NCI-H128 (cell line): ENCODE data around the gene EPHA7.

Source experiments
- DNase-seq: peaks from one replicate; lab custom pipeline; 2025; ENCODE audit not compliant: unreplicated experiment; lab: John Stamatoyannopoulos, UW

EPHA7 gene

DNA sequence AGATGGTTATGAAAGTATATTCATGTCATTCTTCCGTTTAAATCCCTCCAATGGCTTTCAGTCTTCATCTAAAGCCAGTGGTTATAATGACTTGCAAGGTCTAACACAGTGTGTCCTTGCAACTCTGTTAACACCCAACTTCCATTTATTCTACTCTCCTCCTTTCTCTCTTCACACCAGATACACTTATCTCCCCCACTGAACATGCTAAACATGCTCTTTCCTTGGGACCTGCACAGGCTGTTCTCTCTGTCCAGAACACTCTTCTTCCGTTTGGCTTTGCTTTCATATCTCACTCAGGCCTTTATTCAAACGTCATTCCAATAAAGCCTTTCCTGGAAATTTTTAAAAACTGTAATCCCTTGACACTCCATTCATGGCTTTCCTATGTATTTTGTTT, 91.5 kb downstream of the EPHA7 start:
- DNase-seq, result no peak

DNA sequence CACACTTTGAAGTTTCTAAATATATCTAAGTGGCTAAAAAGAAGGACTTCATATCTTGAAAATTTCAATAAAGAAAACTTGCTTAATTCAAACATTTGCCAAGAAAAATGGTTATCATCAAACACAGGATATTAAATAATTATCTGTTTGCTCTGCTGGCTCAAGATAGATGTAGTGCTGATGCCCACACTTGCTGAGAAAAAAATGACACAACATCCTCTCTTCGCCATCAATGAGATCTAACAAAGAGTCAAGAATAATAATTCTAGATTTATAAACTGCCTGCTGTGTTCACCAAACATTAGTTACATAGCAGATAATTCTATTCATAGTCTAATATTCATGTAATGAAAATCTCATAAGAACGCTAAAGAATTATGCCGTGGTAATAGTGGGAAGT, 93.6 kb downstream of the EPHA7 start:
- DNase-seq, result no peak

DNA sequence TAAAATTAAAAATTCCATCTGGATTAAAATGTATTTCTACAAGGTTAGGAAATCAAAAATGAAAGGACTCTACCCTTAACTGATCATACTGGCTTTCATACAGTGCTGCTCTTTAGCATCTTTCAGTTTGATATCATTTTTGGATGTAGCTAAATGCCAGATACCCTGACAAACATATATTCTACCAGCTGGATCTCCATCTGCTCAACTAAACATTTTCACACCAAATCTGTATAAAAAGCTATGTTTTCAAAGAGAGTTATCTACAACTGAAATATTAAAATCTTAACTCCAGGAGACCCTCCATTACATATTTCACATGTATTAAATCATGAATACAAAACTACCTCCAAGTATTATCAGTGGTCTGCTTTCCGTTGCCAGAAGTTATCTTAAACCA, 95.7 kb downstream of the EPHA7 start:
- no peak for DNase-seq

DNA sequence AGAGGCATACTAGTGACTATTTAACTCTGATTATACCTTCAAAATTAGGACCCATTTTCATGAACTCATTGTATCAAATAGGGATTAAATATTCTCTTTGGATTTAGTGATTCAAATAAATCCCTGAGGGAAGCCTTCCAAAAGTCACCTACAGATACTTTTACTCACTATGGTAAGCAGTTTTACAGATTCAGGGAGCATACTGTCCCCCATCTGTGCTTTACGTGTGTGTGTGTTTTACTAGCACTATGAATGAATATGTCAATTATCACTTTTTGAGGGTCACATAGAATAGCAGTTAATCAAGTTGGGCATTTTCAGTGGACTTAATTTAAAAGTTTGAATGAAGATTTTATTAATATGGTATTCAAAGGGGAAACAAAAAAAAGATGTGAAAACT, 96.7 kb downstream of the EPHA7 start:
- no peak for DNase-seq

DNA sequence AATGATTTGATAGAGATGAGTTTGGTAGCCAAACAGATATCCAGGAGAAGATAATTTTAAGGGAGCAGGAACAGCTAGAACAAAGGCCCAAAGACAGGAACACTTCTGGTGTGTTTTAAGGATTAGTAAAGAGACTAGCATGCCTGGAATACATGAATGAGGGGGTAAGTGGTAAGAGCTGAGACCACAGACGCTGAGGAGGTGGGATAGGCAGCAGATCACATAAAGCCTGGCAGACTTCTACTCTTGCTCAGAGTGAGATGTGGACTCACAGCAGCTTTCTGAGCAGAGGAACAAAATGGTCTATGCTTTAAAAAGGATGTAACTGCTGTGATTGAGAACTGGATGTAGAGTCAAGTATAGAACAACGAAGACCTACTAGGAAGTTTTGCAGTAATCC, 100.1 kb downstream of the EPHA7 start:
- no peak for DNase-seq

DNA sequence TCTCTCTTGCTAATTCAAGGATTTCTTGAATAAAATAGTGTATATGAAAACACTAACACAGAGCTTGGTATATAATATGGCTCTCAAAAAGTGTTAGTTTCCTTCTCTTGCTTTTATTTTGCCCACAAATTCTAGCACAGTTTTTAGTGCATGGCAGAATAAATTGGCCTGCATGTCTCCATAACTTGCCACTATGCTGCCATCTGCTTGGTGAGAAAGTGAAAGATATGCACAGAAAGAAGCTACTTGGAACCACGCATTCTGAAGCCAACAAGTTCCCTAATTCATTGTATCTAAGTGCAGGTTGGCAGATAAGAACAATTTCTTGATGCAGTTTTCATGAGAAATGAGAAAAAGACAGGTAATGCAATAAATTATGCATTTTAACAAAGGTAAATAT, 101.2 kb downstream of the EPHA7 start:
- DNase-seq, result no peak

DNA sequence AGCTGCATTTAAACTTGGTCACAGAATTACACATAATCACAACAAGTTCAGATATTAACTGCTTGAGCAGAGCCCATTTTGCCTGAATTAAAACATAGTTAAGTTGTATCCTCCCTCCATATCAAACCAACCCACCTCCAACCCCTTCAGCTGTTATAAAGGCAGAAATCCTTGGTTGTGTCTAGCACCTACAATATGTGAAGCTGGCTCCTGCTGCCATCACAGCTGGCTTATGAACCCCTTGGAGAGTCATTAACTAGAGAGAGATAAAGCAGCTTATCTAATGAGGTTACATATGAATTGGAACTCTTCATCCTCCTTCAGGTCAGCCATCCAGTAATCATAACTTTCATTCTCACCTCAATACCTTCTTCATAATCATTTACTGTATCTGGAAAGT, 101.8 kb downstream of the EPHA7 start:
- DNase-seq, result no peak

DNA sequence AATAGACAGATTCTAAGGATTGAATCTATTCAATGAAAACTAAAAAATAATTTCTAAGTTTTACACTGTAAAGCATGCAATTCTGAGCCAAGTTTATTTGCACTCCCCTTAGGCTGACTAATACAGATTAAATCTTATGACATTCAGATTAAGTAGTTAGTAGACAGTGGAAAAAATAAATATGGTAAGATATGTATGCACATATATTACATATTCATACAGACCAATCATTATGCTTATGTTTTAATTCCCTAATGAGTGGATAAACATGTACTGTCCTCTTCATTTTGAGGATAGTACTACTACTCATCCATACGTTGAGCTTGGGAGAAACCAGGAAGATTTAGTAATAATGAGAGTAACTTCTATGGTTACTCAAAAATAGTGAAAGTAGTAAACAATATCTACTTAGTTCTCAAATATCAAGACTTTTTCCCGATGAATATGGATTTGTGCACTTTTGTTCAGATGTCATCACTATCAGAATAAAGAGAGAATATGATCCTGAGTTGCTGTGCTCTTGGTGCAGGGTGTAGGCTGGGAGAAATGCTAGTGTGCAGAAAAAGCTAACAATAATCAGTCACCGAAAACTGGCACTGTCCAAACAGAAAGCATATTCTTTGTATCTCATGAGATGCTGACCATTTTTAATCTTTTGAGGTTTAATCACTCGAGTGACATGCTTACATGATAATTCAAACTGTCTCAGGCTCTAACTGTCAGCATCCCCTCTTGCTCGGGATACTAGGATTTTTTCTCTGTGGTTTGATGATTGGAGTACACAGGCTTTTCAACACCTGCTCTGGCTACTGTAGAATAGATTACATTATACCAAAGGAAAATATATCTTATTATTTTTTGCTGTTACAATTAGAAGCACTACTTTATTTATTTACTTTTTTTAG, 111.6 kb downstream of the EPHA7 start:
- DNase-seq, result no peak

DNA sequence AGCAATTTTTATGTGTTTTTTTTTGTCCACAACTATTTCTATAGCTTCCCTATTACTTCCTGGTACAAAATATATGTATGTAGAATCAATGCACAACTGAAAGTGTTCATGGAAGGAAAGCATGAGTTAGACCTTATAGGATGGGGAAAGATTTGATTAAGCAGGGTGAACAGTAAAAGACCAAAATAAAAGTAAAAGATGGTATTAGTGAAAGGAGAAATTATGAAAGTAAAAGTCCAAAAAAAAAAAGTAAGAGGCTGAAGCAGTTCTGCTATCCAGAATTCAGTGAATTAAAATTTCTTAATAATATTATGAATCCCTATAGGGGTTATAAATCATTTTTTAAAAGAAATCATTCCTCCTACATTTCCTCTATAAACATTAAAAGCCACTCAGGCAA, 114.3 kb downstream of the EPHA7 start:
- no peak for DNase-seq

DNA sequence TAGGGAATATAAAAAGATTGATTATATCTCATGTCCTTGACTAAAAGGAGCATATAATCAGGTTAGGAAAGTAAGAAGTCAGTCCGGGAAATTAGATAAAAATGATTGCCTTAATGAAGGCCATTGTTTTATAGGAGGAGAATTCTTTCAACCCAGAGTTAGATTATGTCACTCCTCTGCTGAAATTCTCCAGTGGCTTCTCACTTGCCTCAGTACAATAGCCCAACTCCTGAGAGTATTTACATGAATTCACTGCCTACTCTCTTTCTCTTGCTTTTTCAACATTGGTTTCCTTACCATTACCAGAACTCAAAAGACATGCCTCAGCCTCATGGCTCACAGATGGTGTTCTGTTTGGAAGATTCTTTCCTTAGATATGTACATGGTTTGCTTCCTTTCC, 114.9 kb downstream of the EPHA7 start:
- DNase-seq, result no peak

DNA sequence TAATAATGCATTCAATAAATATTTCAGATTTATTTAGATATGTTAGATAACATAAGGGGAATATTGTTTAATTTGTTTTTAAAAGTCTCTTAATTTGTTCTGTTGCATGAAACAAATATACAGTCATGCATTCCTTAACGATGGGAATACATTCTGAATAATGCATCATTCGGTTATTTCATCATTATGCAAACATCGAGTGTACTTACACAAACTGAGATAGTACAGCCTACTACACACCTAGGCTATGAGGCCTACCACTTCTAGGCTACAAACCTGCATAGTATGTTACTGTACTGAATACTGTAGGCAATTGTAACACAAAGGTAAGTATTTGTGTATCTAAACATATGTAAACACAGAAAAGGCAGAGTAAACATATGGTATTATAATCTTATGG, 118.7 kb downstream of the EPHA7 start:
- no peak for DNase-seq

DNA sequence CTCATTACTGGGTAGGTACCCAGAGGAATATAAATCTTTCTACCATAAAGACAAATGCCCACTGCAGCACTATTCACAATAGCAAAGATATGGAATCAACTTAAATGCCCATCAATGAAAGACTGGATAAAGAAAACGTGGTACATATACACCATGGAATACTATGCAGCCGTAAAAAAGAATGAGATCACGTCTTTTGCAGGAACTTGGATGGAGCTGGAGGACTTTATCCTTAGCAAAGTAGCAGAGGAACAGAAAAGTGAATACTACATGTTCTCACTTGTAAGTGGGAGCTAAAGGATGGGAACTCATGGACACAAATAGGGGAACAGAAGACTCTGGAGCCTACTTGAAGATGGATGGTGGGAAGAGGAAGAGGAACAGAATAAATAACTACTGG, 119.7 kb downstream of the EPHA7 start:
- DNase-seq, result no peak

DNA sequence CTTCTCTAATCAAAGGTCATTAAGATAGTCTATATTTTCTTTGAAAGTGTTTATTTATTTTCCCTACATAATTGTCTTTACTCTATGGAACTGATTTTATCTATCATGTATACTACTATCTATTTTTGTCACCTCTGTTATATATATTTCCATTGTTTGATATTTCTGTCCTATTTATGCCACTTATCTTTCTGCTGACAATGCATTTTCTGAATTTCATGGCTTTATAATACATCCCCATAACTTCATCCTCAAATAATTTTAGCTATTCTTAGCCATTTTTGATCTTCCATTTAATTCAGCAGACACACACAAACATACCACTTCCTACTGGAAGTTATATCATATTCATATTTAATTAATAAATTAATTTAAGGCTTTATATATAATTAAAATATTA, 123.7 kb downstream of the EPHA7 start:
- DNase-seq, result no peak

DNA sequence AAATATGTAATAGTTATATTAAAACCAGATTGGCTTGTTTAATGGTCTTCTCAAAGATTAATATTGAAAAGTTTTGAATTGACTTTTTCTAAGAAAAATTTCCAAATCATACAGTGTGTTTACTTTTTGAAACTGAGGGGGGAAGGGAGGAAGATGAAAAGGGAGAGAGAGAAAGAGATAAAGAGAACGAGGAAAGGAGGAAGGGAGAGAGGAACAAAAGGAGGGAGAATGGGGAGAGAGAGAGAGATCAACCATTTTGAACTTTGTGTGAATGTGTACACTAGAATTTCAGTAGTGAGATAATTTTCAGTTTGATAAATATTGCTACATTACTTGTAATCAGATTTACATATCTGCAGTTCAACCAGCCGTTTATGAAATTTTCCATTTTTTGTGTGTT, 124.5 kb downstream of the EPHA7 start:
- DNase-seq, result no peak

DNA sequence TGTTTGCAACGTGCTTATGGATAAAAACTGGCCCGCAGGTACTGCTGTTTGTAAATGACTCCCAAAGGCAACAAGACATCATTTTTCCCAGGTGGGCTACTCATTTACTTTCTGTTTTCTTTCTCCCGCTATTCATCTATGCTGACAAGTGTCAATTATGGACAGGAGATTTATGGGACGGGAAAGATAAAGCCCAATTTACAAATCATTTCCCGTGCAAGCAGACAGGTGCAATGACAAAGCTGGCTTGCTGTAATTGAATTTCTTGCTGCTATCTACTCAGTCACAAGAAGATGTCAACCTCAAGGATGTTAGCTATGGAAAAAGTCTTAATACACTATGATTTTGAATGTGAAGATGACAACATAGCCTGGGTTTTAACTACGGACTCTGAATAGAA, 125.5 kb downstream of the EPHA7 start:
- no peak for DNase-seq

DNA sequence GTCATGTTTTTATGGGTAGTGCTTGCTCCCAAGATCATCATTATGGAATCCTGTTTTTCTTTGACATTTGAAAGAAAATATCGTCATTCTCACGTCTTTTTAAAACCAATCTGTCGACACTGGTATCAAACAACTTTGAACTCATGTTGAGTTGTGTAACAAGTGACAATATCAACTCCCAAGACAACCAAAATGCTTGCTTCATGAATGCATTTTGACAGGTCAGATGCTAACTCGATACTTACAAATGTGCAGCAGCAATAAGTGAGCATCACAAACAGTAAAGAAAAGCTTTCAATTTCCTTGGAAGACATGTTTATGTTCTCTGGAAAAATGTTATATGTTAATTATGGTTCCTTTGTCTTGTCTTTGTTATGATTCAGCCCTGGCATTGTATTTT, 125.9 kb downstream of the EPHA7 start:
- no peak for DNase-seq

DNA sequence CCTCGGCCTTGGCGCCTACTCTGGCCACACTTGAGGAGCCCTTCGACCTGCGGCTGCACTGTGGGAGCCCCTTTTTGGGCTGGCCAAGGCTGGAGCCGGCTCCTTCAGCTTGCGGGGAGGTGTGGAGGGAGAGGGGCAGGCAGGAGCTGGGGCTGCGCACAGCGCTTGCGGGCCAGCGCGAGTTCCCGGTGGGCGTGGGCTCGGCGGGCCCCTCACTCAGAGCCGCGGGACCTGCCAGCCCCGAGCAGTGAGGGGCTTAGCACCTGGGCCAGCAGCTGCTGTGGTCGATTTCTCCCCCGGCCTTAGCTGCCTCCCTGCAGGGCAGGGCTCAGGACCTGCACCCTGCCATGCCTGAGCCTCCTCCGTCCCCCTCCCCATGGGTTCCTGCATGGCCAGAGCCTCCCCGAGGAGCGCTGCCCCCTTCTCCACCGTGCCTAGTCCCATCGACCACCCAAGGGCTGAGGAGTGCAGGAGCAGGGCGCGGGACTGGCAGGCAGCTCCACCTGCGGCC, 136.8 kb downstream of the EPHA7 start:
- DNase-seq, result no peak

DNA sequence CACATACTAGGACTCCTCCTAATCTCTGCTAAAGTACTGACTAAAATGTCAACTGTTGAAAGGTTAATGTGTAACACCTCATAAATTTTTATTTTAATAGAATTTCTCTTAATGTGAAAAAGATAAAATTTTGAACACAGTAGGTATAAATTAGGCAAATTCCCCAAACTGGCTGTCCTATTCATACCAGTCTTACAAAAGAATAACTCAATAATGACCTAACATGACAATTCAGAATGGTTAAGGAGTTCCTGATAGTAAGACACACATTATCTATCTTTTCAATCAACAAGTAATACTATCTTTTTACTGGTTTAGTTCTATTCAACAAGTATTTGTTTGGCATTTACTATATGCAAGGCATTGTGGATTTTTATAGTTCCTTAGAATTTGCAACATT, 141.1 kb downstream of the EPHA7 start:
- no peak for DNase-seq

DNA sequence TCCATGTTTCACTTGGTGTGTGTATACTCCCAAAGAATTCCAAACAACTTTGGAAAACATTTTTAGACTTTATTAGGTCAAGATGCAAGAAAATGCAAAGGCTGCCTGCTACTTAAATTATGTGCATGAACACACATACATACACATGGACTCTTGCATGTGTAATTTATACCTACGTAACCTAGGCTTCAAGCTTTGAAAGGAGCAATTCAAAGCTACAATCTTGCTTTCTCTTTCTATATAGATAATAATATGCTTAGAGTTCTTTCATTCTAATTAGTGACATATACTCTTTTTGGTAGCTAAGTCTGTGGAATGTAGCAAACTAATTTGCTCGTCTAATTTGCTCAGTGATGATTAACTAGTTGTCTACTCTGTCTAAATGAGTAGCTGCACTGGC, 146.5 kb downstream of the EPHA7 start:
- DNase-seq, result no peak

DNA sequence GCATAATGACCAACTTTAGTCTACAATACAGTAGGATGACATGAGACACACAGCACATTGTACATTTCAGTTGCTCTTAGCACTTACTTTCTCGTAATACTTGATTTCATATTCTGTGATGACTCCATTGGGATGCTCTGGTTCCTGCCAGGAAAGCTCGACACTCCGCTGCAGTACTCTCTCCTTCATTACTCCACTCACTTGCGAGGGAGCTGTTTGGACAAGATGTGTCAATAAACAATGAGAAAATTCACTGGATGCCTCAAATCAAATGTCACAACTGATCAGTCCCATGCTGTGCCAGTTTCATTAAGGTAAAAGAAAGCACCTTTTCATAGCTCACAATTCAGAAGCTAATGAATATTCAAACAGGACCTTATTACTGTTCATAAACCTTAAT, 147.1 kb downstream of the EPHA7 start:
- DNase-seq, result no peak

DNA sequence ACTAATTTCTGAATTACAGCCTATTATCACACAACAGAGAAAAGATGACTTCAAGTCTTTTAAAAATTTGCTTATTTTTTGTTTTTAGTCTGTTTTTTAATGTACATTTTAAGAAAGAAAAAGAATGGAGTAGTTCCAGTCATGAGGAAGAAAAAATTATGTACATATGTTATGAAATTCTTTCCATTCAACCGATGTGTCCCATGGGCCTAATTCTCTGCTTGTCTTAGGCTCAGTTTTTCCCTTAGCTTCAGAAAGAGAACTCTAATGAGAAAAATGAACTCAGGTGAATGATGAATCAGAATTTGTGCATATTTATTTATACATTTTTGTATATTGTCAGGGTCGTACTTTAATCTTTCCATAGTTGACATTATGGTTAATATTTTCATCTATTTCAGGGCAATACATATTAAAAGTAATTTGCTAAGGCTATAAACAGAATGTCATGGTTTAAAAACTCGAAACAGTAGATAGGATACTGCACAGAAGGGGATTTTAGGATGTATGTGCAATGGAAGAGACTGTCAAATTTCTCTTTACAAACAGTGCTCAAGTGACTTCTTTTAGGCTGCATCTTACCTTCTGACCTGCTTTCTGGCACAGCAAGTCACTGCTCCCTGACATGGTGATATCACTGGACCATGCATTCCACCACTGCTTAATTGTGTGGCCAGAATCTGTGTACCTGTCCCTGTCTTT, 153.1 kb downstream of the EPHA7 start:
- DNase-seq, result no peak

DNA sequence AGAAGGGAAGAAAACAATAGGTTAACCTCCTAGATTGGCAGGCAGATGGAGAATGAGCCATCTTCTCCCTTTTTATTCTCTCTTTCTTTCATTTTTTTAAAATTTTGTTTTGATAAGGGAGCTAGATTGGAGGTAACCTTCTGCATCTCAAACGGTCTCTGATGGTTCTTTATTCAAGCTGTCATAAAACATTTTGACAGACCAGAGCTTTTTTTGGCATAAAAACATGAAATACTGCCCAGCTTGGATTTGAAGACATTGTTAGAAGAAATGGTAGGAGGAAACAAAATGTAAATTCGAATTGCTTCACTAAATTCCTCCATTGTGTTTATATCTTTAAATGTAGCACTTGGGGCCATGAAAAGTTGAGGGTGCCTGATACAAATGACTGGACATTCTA, 158.5 kb downstream of the EPHA7 start:
- DNase-seq, result no peak
